Retinal pigment epithelial cell (primary cell): Measurements from ENCODE around the gene PRSS36.
"Not testable (repeated sequence)": the region's sequence is repeated elsewhere in the genome, so short reads cannot be mapped to it uniquely, and the experiment has no call there.

ENCODE experiments used
- DNase-seq: peaks from one replicate; pipeline ENCODE4 v3.0.0-alpha.2; 2010; ENCODE audit warnings: low read depth
- H3K4me3 ChIP-seq: 2 replicates; pipeline ENCODE4 v1.5.1; 2011; ENCODE audit warnings: mild to moderate bottlenecking, low read length, control low read depth, moderate library complexity
- TF ChIP-seq, protein P1 (sequence below): conservative IDR thresholded peaks from 2 replicates; pipeline ENCODE4 v1.5.1; 2011; ENCODE audit warnings: low read depth, low read length, control low read depth, inconsistent platforms

Gene PRSS36

DNA sequence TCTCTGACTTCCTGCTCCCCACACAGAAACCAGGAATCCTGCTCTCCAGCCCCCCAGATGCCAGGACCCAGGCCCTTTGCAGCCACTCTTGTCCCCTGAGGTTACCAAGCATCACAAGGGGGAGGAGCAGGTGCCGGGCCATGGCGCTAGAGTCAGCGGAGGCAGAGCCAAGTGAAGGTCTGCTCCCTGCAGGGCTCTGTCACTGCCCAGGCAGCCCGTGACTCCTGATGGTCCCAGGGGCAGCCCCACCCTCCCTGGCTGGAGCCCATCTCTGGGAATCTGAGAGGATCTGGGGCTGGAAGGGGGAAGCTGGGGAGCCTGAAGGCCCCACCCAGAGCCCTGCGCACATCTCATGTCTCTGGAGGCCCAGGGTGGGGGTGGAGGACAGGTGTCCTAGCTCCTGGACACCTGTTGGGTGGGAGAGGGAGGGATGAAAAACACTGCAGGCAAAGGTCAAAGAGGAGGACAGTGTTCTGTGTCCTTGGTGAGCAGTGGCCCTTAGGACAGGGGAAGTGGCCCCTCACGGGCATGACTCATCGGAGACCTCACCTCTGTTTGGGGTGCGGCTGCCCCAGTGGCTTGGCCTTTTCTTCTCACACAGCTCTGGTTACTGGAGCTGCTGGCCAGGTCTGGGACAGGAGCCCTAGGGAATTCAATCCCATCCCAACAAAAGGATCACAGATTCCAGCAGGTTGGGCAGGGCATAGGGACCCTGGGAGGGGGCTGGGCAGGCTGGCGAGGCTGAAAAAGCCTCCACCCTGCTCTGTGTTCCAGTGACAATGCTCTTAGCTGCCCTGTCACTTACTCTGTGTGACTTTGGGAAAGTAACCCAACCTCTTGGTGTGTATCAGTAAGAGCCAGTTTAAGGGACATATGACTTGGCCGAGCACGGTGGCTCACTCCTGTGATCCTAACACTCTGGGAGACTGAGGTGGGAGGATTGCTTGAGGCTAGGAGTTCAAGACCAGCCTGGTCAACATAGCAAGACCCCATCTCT, at the start of gene PRSS36:
TSS of gene PRSS36 (minus strand) at position 173 of the 997 bp plus-strand sequence. CDS start at position 142, 31 bp downstream.
- TF ChIP-seq, protein P1, sequence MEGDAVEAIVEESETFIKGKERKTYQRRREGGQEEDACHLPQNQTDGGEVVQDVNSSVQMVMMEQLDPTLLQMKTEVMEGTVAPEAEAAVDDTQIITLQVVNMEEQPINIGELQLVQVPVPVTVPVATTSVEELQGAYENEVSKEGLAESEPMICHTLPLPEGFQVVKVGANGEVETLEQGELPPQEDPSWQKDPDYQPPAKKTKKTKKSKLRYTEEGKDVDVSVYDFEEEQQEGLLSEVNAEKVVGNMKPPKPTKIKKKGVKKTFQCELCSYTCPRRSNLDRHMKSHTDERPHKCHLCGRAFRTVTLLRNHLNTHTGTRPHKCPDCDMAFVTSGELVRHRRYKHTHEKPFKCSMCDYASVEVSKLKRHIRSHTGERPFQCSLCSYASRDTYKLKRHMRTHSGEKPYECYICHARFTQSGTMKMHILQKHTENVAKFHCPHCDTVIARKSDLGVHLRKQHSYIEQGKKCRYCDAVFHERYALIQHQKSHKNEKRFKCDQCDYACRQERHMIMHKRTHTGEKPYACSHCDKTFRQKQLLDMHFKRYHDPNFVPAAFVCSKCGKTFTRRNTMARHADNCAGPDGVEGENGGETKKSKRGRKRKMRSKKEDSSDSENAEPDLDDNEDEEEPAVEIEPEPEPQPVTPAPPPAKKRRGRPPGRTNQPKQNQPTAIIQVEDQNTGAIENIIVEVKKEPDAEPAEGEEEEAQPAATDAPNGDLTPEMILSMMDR: no peak
- DNase-seq: no peak
- no peak within 1 kb of the TSS for H3K4me3 ChIP-seq

- no peak overlapping the region for H3K4me3 ChIP-seq
- DNase-seq: no peak
- TF ChIP-seq, protein P1: no peak
These were observed 49.7 kb upstream of the PRSS36 start for GRCh38 chr16:31199430-31200041.

- DNase-seq: no peak
- no peak overlapping the region for H3K4me3 ChIP-seq
- TF ChIP-seq, protein P1: no peak
These were observed 48.5 kb upstream of the PRSS36 start for GRCh38 chr16:31198207-31198882.

DNA sequence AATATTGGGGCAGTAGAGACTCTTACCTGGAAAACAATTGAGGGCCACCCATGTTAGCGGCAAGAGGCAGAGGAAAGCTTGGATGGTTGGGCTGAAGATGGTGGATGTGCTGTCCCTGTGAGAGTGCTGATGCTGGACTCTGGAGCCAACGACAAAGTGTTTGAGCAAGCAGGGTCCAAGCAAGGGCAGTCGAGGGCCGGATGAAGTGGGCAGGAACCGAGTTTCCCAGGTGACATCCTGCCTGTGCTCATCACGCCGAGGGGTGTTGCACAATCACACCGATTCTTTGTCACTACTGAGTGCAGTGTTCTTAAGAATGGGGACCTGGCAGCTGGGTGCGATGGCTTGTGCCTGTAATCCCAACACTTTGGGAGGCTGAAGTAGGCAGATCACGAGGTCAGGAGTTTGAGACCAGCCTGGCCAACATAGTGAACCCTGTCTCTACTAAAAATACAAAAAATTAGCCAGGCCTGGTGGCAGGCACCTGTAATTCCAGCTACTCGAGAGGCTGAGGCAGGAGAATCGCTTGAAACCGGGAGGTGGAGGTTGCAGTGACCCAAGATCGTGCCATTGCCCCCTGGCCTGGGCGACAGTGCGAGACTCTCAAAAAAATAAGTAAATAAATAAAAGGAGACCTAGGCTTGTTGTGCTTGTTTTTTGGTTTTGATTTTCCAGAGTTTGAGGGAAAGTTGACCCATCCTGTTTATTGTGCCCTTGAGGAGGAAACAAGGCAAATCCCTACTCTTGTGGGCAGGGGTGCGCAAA, 46.6 kb upstream of the PRSS36 start:
- TF ChIP-seq, protein P1: no peak
- no peak overlapping the region for H3K4me3 ChIP-seq
- DNase-seq: no peak

DNA sequence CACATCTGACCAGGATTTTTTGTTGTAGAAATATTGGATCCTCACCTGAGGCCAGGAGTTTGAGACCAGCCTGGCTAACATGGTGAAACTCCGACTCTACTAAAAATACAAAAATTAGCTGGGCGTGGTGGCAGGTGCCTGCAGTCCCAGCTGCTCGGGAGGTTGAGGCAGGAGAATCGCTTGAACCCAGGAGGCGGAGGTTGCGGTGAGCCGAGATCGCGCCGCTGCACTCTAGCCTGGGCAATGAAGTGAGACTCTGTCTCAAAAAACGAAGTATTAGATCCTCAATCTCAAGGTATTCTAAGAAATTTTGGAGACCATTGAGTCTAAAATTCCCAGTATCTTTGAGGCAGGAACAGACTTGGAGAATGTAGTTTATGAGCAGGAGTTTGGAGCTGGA, 46.0 kb upstream of the PRSS36 start:
- H3K4me3 ChIP-seq, DNase-seq: not testable (repeated sequence)

DNA sequence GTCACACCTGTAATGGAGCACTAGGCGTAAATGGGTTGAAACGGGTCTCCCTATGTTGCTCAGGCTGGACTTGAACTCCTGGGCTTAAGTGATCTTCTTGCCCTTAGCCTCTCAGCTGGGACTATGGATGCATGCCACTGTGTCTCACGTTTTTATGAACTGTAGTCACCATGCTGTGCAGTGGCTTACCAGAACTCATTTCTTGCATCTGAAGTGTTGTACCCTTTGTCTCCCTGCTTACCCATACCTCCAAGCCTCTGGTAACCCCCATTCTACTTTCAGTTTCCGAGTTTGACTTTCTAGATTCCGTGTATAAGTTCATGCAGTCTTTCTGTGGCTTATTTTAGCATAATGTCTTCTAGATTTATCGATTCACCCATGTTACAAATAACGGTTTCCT, 45.0 kb upstream of the PRSS36 start:
- DNase-seq: no peak
- H3K4me3 ChIP-seq: no peak overlapping the region
- TF ChIP-seq, protein P1: no peak

DNA sequence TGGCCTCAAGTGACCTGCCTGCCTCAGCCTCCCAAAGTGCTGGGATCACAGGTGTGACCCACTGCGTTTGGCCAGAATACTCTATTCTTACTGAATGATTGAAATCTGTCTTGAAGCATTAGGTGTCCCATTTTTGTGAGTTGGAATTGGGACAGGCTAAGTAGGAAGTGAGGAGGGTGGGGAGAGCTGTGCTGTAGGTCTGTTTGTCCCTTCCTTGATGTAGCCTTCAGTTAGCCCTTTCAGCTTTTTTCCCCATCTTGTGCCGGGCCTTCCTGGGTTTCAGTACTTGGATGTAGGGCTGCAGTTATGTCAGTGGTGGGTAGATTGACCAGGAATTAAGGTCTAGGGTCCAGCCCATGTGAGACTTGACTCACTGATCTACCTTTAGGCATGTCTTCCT, 44.0 kb upstream of the PRSS36 start:
- TF ChIP-seq, protein P1: no peak
- DNase-seq: no peak
- H3K4me3 ChIP-seq: no peak overlapping the region
